ENCODE data around the gene NUCKS1. TPM values are rescaled to one million over a fixed set of nuclear protein-coding genes. Genes with fewer than 3 reads are reported as not detected.

Gene NUCKS1
- total and polyA plus RNA-seq, 10 of the 15 experiments (the other 5 are each of a cell fraction or from before 2014, with no cell fraction given) = 40.5 to 135 (median 55.5) TPM

DNA sequence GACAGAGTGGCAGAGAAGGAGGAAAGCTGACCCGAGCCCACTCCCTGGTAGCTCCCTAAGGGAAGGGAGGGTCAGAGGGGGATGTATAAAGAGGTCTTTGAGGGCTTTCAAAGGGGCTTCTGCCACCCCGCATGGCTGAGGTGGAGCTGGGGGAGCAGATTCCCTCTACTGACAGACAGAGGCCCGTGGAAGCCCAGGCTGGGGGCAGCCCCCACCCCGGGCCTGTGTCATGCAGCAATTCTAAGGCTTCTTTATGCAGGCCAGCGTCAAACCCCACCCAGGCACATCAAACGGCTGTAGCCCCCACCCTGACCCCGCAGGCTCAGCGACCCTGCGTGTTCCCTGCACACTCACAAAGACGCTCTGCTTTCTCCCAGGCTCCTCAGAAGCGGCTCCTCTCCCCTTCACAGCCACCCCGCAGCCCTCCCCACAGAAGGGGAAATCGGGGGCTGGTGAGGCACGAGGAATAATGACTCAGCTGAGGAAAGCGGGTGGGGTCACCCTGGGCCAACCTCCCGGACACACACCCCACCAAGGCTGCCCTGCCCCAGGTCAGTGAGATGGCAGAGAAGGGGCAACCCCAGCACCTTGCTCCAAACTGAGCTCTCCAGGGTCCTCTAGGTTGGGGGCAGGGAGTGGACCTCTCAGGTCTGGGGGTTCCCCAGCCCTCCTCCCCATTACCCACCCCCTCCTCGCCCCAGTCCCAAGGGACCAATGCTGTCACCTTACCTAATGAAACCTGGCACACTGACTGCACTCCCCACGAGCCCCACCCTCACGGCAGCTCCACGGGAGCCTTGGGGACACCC lies 80.4 kb downstream of the NUCKS1 start (continued):
- 0 out of 2 replicates have a peak, but pooled peaks have one; percentile 23 for TF ChIP-seq CREM (IDR thresholded peaks at IDR 0.05; ENCODE audit: low read depth)
- TF ChIP-seq ZNF622 (IDR thresholded peaks at IDR 0.05) = no peak
- TF ChIP-seq CBFB (IDR thresholded peaks at IDR 0.05; ENCODE audit: low read depth) = no peak

DNA sequence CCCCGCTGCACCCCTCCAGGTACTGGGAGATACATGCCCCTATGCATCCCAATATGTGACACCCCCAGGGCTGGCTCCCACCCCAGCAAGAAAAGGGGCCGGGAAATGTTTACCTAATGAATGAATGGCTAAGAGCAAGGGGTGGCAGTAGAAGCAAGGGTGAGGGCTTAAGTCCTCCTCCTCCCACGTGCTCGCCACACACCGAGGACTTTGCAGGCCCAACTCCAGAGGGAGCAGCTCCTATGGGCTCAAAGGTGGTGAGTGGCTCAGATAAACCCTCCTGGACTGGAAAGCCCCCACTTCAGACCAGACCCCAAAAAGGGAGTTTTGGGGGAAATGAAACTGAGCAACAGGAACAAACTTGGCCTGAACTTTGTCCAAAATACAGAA lies 81.0 kb downstream of the NUCKS1 start:
- Histone ChIP-seq H3K4me1 (ENCODE audit: control insufficient read depth, insufficient read depth, low read length) (peaks cover 80% of the 10 kb centered on the region), H3K79me2 (ENCODE audit: control insufficient read depth, insufficient read depth, low read length) (peaks cover 5% of the 10 kb centered on the region), H4K20me1 (ENCODE audit: control insufficient read depth, insufficient read depth) (0 out of 2 replicates have a peak, but pooled peaks cover 7% of the 10 kb centered on the region), H3K36me3 (ENCODE audit: control insufficient read depth in 2 of 2, insufficient read depth in 2 of 2, low read length in 1 of 2) (no peaks in the 10 kb centered on the region), H3K4me3 (peak overlapping the region; percentile 51; the same call in 1 of the 2 replicates), H2AFZ (ENCODE audit: control insufficient read depth, low read depth, low read length) (peak overlapping the region; percentile 52), H3K27ac (ENCODE audit: control insufficient read depth, insufficient read depth) (peak overlapping the region; percentile 71), H3K27me3 (replicated peaks in 1 of 2; ENCODE audit: control insufficient read depth in 2 of 2, insufficient read depth in 2 of 2, low read length in 1 of 2) (no peaks in the 10 kb centered on the region), H3K9me3 (replicated peaks; ENCODE audit: control insufficient read depth, insufficient read depth, low read length) (no peaks in the 10 kb centered on the region), H3K9ac (ENCODE audit: control insufficient read depth, insufficient read depth, low read length) (peak overlapping the region; percentile 65), H3K4me2 (ENCODE audit: control insufficient read depth, insufficient read depth) (peak overlapping the region; percentile 61)
- ATAC-seq (peak; percentile 63), DNase-seq (ENCODE audit: low read depth, low spot score) (peak; percentile 65), FAIRE-seq (no peak)
- in situ Hi-C loops (cut with MboI) (no loop called here), intact Hi-C loops (cut with micrococcal nuclease; ENCODE audit: unreplicated experiment) (no loop called here)
- RAD21 ChIA-PET (ENCODE audit: unreplicated experiment) = interaction anchor here (0.5 to 11.4 kb wide), 17 partner anchors 9 to 1188 kb away, joined by 3 to 194 read pairs (median 8); partner anchors contain the start of genes ELK4, NUCKS1 and SLC45A3
- BruUV-seq (replicated peaks) = no TSS peak
- SMC1A ChIA-PET (ENCODE audit: uncharacterized antibody, unreplicated experiment) = interaction anchor here (0.6 to 26.7 kb wide), 14 partner anchors 10 to 308 kb away, joined by 3 to 1008 read pairs (median 12); partner anchors contain the start of genes ELK4, RAB29 and SLC45A3
- 18% methylated on average over 5 of the region's 5 CpGs for WGBS (ENCODE audit: insufficient coverage, insufficient replicate concordance, low lambda C conversion rate, missing lambda C conversion rate)
- CTCF ChIA-PET = interaction anchor here (0.8 to 31.9 kb wide), 12 partner anchors 10 to 334 kb away, joined by 3 to 1339 read pairs (median 6); partner anchors contain the start of gene SLC45A3
- POLR2A ChIA-PET = interaction anchor here (1.0 to 7.8 kb wide), 12 partner anchors 10 to 105 kb away, joined by 3 to 89 read pairs (median 8); partner anchors contain the start of genes NUCKS1, RAB29 and SLC45A3
- TF ChIP-seq CHD2 (IDR thresholded peaks at IDR 0.05; ENCODE audit: borderline replicate concordance, low read depth, low read length) (no peak), NR2F1 (conservative IDR thresholded peaks at IDR 0.05) (no peak; the same call in 1 of the 2 replicates), ZZZ3 (IDR thresholded peaks at IDR 0.05; ENCODE audit: control insufficient read depth, insufficient read length, low read depth) (no peak), BCL11A (IDR thresholded peaks at IDR 0.05; ENCODE audit: low read depth, low read length) (0 out of 2 replicates have a peak, but pooled peaks have one; percentile 18), ETV6 (conservative IDR thresholded peaks at IDR 0.05 in 1 of 2, IDR thresholded peaks at IDR 0.05 in 1 of 2; ENCODE audit: borderline replicate concordance in 1 of 2, low read depth in 1 of 2) (peak in 1 of 2 experiments; percentile 89; a peak in 2 of 4 replicates), RAD21 (IDR thresholded peaks at IDR 0.05; ENCODE audit: insufficient read depth, low read depth, low read length) (peak; percentile 30; the same call in 1 of the 2 replicates), SPI1 (IDR thresholded peaks at IDR 0.05; ENCODE audit: borderline replicate concordance, insufficient read depth, low read depth, low read length) (peak; percentile 85)
- TF ChIP-seq, protein P1, sequence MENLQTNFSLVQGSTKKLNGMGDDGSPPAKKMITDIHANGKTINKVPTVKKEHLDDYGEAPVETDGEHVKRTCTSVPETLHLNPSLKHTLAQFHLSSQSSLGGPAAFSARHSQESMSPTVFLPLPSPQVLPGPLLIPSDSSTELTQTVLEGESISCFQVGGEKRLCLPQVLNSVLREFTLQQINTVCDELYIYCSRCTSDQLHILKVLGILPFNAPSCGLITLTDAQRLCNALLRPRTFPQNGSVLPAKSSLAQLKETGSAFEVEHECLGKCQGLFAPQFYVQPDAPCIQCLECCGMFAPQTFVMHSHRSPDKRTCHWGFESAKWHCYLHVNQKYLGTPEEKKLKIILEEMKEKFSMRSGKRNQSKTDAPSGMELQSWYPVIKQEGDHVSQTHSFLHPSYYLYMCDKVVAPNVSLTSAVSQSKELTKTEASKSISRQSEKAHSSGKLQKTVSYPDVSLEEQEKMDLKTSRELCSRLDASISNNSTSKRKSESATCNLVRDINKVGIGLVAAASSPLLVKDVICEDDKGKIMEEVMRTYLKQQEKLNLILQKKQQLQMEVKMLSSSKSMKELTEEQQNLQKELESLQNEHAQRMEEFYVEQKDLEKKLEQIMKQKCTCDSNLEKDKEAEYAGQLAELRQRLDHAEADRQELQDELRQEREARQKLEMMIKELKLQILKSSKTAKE (IDR thresholded peaks at IDR 0.05; ENCODE audit: low read depth, poor library complexity, severe bottlenecking) = peak; percentile 14
- TF ChIP-seq, protein P2, sequence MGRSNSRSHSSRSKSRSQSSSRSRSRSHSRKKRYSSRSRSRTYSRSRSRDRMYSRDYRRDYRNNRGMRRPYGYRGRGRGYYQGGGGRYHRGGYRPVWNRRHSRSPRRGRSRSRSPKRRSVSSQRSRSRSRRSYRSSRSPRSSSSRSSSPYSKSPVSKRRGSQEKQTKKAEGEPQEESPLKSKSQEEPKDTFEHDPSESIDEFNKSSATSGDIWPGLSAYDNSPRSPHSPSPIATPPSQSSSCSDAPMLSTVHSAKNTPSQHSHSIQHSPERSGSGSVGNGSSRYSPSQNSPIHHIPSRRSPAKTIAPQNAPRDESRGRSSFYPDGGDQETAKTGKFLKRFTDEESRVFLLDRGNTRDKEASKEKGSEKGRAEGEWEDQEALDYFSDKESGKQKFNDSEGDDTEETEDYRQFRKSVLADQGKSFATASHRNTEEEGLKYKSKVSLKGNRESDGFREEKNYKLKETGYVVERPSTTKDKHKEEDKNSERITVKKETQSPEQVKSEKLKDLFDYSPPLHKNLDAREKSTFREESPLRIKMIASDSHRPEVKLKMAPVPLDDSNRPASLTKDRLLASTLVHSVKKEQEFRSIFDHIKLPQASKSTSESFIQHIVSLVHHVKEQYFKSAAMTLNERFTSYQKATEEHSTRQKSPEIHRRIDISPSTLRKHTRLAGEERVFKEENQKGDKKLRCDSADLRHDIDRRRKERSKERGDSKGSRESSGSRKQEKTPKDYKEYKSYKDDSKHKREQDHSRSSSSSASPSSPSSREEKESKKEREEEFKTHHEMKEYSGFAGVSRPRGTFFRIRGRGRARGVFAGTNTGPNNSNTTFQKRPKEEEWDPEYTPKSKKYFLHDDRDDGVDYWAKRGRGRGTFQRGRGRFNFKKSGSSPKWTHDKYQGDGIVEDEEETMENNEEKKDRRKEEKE (IDR thresholded peaks at IDR 0.05) = no peak
- TF ChIP-seq, protein P3, sequence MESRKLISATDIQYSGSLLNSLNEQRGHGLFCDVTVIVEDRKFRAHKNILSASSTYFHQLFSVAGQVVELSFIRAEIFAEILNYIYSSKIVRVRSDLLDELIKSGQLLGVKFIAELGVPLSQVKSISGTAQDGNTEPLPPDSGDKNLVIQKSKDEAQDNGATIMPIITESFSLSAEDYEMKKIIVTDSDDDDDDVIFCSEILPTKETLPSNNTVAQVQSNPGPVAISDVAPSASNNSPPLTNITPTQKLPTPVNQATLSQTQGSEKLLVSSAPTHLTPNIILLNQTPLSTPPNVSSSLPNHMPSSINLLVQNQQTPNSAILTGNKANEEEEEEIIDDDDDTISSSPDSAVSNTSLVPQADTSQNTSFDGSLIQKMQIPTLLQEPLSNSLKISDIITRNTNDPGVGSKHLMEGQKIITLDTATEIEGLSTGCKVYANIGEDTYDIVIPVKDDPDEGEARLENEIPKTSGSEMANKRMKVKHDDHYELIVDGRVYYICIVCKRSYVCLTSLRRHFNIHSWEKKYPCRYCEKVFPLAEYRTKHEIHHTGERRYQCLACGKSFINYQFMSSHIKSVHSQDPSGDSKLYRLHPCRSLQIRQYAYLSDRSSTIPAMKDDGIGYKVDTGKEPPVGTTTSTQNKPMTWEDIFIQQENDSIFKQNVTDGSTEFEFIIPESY (IDR thresholded peaks at IDR 0.05) = no peak

Data from GM12878 (cell line).